ENCODE measurements around the gene SLC9A8. TPM values are rescaled to one million over a fixed set of nuclear protein-coding genes. Genes with fewer than 3 reads are reported as not detected.

SLC9A8 gene
- total and polyA plus RNA-seq, 7 donors: 6.1 to 19.4 (median 10.6) TPM

DNA sequence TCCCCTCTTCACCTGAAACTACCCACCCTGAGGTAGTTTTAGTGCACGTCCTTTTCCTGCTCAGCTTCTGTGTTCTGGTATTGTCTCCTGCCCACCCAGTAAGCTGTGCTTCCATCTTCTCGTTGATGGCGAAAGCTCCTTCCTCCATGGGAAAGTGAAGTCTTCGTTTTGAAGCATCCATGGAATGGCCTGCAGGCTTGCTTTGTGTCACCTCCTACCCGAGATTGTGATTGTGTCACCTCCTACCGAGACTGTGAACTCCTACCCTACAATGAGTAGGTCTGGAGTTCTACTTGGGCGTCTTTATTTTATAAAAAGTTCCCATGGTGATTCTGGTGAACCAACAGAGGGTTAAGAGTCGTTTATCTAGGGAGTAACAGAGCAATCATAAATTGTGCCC is 25.9 kb downstream of the SLC9A8 start:
- no peaks in the 10 kb centered on the region for H3K4me1 ChIP-seq
- no peak for DNase-seq
- ATAC-seq: no peak
- no peak overlapping the region for H3K27ac ChIP-seq
- no peak overlapping the region for H3K4me3 ChIP-seq
- no peaks in the 10 kb centered on the region for H3K9me3 ChIP-seq
- H3K36me3 ChIP-seq (ENCODE audit: insufficient read depth in 1 of 2, low read depth in 1 of 2): peaks cover 0 to 24% of the 10 kb centered on the region in 2 donors
- H3K27me3 ChIP-seq (ENCODE audit: insufficient read depth in 3 of 3, low read length in 2 of 3): no peaks in the 10 kb centered on the region
- WGBS, 3 donors: 77 to 81% (median 78%) methylated on average over 8 of the region's 8 CpGs
- TF ChIP-seq, protein P1, sequence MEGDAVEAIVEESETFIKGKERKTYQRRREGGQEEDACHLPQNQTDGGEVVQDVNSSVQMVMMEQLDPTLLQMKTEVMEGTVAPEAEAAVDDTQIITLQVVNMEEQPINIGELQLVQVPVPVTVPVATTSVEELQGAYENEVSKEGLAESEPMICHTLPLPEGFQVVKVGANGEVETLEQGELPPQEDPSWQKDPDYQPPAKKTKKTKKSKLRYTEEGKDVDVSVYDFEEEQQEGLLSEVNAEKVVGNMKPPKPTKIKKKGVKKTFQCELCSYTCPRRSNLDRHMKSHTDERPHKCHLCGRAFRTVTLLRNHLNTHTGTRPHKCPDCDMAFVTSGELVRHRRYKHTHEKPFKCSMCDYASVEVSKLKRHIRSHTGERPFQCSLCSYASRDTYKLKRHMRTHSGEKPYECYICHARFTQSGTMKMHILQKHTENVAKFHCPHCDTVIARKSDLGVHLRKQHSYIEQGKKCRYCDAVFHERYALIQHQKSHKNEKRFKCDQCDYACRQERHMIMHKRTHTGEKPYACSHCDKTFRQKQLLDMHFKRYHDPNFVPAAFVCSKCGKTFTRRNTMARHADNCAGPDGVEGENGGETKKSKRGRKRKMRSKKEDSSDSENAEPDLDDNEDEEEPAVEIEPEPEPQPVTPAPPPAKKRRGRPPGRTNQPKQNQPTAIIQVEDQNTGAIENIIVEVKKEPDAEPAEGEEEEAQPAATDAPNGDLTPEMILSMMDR (IDR thresholded peaks at IDR 0.05): no peak
- intact Hi-C loops (cut with DNase I): no loop called here

DNA sequence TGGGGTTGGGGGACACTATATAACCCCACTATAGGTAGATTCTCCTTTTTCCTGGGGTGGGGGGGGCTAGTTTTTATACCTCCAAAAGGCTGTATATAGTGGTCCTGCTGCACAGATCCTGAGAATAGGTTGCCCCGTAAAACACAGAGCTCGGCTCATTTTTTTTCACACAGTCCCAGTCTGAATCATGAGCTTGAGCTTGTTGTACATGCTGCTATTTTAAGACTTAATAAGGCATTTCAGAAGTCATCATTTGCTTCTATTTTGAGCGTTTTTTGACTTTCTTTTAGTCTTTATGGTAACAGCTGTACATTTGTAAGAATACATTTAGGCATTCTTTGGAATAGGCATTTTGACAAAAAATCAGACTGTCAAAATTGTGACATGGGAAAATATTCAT is 30.5 kb downstream of the SLC9A8 start:
- intact Hi-C loops (cut with DNase I): loop anchor here in 1 of 2 donors (10.0 kb wide), 1 partner anchor 298 kb away; no protein-coding TSS in a partner anchor
- ATAC-seq (peak in 3 of 4 donors; percentile 37 to 46 (median 45)), DNase-seq (no peak)
- TF ChIP-seq, protein P1 (IDR thresholded peaks at IDR 0.05): no peak
- peaks cover 0 to 30% of the 10 kb centered on the region in 2 donors for H3K36me3 ChIP-seq (ENCODE audit: insufficient read depth in 1 of 2, low read depth in 1 of 2)
- WGBS, 3 donors: 58 to 59% (median 58%) methylated on average over 3 of the region's 3 CpGs
- no peak overlapping the region for H3K27ac ChIP-seq
- no peaks in the 10 kb centered on the region for H3K9me3 ChIP-seq
- no peak overlapping the region for H3K4me3 ChIP-seq
- H3K4me1 ChIP-seq: no peaks in the 10 kb centered on the region
- no peaks in the 10 kb centered on the region for H3K27me3 ChIP-seq (ENCODE audit: insufficient read depth in 3 of 3, low read length in 2 of 3)

DNA sequence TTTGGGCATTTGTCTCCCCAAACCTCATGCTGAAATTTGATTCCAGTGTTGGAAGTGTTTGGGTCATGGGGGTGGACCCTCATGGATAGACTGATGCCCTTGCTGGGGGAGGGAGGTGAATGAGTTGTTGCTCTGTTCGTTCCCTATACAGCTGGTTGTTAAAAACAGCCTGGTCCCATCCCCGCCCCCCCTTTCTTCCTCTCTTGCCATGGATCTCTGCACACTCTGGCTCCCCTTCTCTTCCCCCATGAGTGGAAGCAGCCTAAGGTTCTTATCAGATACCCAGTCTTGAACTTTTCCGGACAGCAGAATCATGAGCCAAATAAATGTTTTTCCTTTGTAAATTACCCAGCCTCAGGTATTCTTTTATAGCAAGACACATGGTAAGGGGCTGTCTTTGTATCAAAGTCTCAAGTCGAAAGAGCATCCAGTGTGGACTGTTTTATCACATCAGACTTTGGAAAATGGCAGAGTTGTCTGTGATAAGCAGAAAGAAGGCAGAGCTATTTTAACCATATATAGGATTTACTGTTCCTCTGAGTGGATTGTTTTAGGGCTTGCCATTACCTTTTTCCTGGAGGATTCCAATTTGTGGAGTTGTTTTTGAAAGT is 31.2 kb downstream of the SLC9A8 start:
- TF ChIP-seq, protein P1 (IDR thresholded peaks at IDR 0.05): no peak
- intact Hi-C loops (cut with DNase I): loop anchor here in 1 of 2 donors (2.0 to 10.0 kb wide), 2 partner anchors 233 to 299 kb away; no protein-coding TSS in a partner anchor
- ATAC-seq: peak in 1 of 4 donors; percentile 37
- Histone ChIP-seq H3K4me3 (no peak overlapping the region), H3K9me3 (no peaks in the 10 kb centered on the region), H3K36me3 (ENCODE audit: insufficient read depth in 1 of 2, low read depth in 1 of 2) (peaks cover 0 to 37% of the 10 kb centered on the region in 2 donors), H3K27ac (peak overlapping the region; percentile 39), H3K27me3 (ENCODE audit: insufficient read depth in 3 of 3, low read length in 2 of 3) (no peaks in the 10 kb centered on the region), H3K4me1 (no peaks in the 10 kb centered on the region)
- DNase-seq: no peak
- WGBS, 3 donors: 65 to 70% (median 67%) methylated on average over 4 of the region's 4 CpGs

DNA sequence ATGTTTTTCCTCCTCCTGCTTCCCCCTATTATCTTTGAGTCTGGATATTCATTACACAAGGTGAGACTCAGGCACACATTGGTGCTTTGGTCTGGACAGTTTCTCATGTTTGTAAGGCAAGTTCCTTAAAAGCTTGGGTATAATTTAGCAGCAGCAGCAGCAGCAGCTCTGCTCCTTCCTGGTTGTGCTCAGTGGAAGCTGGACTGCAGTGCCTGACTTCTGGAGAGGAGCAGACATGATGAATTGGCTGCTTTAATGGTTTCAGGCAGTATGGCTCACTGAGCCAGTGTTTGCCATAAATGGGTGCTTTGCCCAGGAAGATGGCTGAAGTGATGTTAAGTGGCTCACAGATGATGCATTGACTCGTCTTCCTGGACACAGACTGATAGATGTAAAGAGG is 32.4 kb downstream of the SLC9A8 start:
- ATAC-seq: no peak
- intact Hi-C loops (cut with DNase I): loop anchor here (2.0 to 10.0 kb wide), 3 partner anchors 233 to 300 kb away; no protein-coding TSS in a partner anchor
- 70 to 93% (median 83%) methylated on average over 1 of the region's 1 CpG for WGBS, 3 donors
- Histone ChIP-seq H3K9me3 (no peaks in the 10 kb centered on the region), H3K27me3 (ENCODE audit: insufficient read depth in 3 of 3, low read length in 2 of 3) (no peaks in the 10 kb centered on the region), H3K36me3 (ENCODE audit: insufficient read depth in 1 of 2, low read depth in 1 of 2) (peaks cover 0 to 39% of the 10 kb centered on the region in 2 donors), H3K27ac (no peak overlapping the region), H3K4me1 (no peaks in the 10 kb centered on the region), H3K4me3 (no peak overlapping the region)
- no peak for DNase-seq
- TF ChIP-seq, protein P1 (IDR thresholded peaks at IDR 0.05): no peak
